GM12872 (cell line): ENCODE results near the gene TLE7.

Experiments used
- CTCF ChIP-seq: IDR thresholded peaks from 3 replicates; pipeline ENCODE4 v1.5.1; 2011; ENCODE audit warnings: low read depth, mild to moderate bottlenecking, low read length, moderate library complexity; ENCODE audit not compliant: insufficient read depth

TLE7 gene

GRCh38 chr16:71461686-71462648 is 20.1 kb upstream of the TLE7 start, which contains the start of gene ZNF23:
Gene ZNF23 (minus strand): TSS chr16:71462247. CDS start chr16:71456796, 5,451 bp downstream.
- no peak for TF ChIP-seq CTCF

GRCh38 chr16:71460941-71461340 is 19.1 kb upstream of the TLE7 start:
- no peak for TF ChIP-seq CTCF

GRCh38 chr16:71460236-71460635 is 18.4 kb upstream of the TLE7 start:
- no peak for TF ChIP-seq CTCF

- no peak for TF ChIP-seq CTCF
These were observed 17.7 kb upstream of the TLE7 start for GRCh38 chr16:71459510-71459909.

- no peak for TF ChIP-seq CTCF
These were observed 14.9 kb upstream of the TLE7 start for GRCh38 chr16:71456801-71457200.

- no peak for TF ChIP-seq CTCF
These were observed 11.2 kb upstream of the TLE7 start for GRCh38 chr16:71453036-71453435.

GRCh38 chr16:71449020-71449419 is 7.2 kb upstream of the TLE7 start:
- no peak for TF ChIP-seq CTCF
